HG03469 (cell line): ENCODE results near the gene ASB5.
A peak's percentile ranks its signal among the peaks of the same experiment; 100 is the strongest.
"Not testable (repeated sequence)": the region's sequence is repeated elsewhere in the genome, so short reads cannot be mapped to it uniquely, and the experiment has no call there.

Experiments used
- ATAC-seq: cut with Tn5 transposase; IDR thresholded peaks from one replicate; pipeline ENCODE4 v1.9.1; 2021; ENCODE audit warnings: mild to moderate bottlenecking, moderate library complexity, moderate number of reproducible peaks; ENCODE audit not compliant: unreplicated experiment

The ASB5 gene, protein sequence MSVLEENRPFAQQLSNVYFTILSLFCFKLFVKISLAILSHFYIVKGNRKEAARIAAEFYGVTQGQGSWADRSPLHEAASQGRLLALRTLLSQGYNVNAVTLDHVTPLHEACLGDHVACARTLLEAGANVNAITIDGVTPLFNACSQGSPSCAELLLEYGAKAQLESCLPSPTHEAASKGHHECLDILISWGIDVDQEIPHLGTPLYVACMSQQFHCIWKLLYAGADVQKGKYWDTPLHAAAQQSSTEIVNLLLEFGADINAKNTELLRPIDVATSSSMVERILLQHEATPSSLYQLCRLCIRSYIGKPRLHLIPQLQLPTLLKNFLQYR

DNA sequence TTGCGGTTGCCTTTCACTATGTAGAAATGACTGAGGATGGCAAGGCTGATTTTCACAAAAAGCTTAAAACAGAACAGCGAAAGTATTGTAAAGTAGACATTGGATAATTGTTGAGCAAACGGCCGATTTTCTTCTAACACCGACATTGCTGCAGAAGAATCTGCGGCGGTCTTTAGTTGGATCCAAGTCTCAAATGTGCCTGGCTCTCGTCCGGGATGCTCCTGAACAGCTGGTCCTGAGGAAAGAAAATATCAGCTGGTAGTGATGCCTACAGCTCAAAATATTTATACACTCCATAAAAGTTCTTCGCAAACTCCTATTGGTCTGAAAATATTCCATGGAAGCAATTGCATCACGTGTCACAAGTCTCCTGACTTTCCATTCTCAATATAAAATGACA is at the start of gene ASB5:
Gene ASB5 (minus strand): TSS at position 260 of the 400 bp plus-strand sequence. CDS start 114 bp downstream, at position 146.
- no peak for ATAC-seq

DNA sequence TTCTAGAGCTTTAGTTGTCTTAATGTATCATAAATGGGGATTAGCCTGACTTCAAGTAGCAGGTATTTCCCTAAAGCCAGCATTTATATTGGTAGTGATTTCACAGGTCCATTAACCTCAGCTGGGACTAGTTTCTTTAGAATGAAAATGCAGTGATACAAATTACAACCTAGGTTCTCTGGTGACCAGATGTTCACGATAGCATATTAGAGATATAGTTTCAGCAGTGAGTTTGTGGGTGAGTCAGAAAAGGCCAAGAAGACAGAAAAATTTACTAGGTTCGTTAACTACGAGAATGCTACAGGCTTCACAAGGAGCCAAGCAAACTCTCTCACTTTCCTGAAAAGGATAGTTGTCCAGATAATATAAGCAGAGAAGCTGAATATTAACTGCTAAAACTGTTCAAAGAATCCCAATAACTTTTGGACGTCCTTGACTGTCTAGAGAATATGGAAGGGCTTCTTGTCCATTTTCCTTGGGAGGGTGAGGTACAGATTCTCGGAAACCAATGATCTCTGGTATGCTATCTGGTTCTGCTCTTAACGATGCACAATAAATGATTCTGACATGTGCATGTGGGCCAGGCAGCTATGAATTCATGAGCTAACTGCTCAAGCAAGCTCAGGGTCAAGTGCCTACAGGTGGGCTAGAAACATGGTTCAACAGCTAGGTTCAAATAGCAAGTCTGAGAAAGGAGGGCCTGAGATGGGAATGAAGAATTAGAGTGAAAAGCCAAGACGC is 44.7 kb upstream of the ASB5 start:
- no peak for ATAC-seq

DNA sequence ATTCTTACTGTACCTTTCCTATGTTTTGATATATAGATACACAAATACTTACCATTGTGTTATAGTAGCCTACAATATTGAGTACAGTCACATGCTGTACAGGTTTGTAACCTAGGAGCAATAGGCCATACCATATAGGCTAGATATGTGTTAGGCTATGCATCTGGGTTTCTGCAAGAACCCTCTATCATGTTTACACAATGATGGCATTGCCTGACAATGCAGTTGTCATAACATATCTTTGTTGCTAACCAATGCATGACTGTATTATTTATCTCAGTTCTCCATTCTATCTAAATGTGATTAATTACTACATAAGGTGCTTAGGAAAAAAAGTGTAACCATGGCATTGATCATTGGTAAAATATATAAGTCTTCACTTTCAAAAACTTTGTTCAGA is 40.8 kb upstream of the ASB5 start:
- ATAC-seq: no peak

GRCh38 chr4:176309046-176309445 is 40.0 kb upstream of the ASB5 start:
- ATAC-seq: peak; percentile 99

DNA sequence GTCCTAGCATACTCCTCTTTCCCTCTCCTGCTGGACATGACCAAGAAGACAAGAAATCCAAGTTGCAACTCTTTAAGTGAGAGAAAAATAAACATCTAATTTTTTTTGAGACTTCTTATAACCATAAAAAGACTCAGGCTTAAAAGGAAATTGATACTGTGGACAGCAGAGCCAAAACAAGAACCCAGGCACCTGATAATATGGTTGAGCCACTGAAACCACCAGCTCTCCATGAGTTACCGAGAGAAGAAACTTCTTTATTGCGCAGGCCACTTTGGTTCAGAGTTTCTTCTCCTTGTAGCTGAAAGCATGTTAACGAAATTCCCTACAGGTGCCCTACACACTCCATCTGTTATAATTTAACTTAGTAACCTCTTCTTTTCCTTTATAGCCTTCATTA is 39.4 kb upstream of the ASB5 start:
- ATAC-seq: peak; percentile 27

GRCh38 chr4:176307666-176307930 is 38.6 kb upstream of the ASB5 start:
- no peak for ATAC-seq

DNA sequence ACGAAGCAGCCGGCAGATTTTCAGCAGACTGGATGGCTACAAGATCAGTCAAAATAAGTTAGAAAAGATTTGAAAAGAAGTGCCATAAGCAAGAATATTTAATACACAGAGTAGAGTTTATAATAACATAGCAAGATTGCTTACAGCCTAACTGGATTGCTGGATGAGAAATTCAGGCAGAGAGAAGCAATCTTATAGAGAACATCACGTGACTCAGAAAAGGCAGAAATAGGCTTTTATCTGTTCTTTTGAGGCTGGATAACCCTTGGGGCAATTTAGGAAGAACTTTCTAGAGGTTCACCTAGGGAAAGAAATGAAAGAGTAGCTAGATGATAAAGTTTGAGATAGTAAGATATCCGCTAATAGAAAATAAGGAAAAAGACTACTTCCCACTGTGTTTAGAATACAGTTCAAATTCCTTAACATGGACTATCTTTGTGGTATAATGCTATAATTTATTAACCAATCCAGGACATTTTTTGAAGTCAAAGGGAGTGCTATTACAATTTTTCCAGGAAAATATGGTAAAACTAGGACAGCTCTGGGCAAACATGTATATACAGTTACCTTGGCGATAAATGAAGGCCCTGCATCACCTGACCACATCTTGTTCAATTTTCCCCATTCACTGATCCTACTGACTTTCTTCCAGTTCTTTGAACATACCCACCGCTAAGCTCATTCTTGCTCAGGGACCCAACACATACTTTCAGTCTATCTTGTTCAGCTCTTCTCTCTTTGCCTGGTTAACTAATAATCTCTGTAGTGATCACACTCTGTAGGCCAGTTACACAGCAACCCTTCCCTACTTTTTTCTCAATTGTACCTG is 38.0 kb upstream of the ASB5 start:
- no peak for ATAC-seq

- no peak for ATAC-seq
Observed at GRCh38 chr4:176303938-176304337, 34.9 kb upstream of the ASB5 start.

- ATAC-seq: no peak
Observed at GRCh38 chr4:176302283-176303275, 33.6 kb upstream of the ASB5 start.

DNA sequence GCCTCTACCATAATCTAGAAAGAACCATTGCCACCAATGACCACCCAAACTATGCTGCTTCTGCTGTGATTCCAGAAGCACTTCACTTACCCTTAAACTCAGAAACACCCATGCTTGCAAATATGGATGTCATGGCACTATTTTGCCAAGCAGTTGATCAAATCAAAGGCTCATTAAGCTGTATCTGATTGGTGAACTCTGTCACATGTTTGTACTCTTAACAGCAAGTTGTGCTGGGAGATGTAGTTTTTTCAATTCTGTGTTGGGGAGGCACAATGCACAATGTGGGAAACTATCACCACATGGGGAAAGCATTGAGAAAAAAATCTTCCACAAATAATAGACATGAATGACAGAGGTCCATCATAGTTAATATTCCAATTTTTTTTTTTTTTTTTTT is 31.5 kb upstream of the ASB5 start:
- ATAC-seq: no peak

DNA sequence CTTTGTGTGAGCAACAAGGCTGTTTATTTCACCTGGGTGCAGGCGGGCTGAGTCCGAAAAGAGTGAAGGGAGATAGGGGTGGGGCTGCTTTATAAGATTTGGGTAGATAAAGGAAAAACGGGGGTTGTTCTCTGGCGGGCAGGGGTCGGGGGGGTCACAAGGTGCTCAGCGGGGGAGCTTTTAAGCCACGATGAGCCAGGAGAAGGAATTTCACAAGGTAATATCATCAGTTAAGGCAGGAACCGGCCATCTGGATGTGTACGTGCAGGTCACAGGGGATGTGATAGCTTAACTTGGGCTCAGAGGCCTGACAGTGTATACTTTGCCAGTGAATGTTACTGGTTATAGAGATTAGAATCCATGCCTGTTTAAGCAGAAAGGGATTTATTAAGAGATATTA is 31.0 kb upstream of the ASB5 start:
- no peak for ATAC-seq

DNA sequence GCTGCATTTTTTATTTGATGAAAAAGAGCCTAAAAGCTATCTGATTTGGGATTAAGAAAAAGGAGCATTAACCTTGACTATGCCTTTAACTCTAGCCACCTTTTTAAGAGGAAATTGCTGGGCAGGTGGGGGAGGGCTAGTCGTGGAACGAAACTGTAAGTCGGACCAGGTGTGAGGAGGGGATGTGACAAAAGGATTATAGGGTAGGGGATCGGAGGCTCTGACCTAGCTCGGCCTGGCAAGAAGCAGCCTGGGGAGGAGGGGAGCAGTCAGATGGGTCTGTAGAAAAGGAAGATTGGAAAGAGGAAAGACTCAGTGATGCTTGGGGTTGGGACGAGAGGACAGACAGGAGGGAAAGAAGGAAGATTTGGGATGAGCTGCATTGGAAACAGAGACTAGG is 29.6 kb upstream of the ASB5 start:
- no peak for ATAC-seq

DNA sequence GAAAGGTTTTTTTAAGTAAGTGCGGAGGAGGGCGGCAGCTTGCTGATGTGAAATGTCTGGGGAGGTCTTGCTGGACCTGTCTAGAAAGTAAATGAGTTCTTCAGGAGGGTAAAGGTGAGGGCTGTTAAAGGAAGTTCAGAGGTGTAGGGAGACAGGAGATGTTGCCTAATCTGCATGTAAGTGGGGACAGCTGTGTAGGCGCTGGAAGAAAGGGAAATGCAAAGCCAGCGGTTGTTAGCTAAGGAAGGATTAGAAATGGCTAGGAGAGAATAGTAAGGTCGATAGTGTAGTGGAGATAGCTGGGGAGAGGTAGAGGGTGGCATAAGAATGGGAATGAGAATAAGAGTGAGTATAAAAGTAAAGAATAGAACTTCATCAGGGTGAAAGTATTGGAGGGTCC is 26.9 kb upstream of the ASB5 start:
- ATAC-seq: not testable (repeated sequence)

DNA sequence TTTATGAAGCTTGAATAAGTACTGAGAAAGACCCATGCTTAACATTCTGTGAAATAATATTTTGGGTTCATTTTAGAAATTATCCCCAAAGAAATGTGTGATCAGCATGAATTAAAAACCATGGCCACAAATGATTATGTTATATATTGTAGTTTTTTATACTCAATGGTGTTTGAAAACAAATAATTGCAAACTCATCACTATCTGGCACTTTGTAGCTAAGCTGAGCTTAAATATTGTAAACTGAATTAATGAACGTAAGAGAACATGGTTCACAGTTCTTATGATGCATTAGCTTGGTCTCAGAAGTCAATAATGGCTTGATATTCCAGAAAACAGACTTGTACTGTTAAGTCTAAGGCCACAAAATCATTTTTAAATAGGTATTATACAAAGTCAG is 24.6 kb upstream of the ASB5 start:
- no peak for ATAC-seq

GRCh38 chr4:176292920-176293319 is 23.9 kb upstream of the ASB5 start:
- ATAC-seq: no peak

DNA sequence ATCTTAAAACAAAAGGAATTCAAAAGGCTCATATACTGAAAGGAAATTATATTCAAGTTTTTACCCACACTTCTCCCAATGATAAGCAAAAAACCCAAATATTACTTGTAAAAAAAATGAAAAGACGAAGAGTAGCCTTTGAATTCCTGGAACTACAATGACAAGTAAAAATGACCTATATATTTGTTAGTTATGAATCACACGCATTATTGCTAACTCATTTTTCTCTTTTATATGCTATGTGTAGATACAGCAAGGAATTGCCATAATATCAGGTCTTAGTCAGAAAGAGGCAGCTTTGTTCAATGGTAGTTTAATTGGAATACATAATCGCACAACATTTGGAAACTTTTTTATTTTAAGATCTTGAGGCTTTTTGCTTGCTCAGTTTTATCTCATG is 22.7 kb upstream of the ASB5 start:
- ATAC-seq: no peak

DNA sequence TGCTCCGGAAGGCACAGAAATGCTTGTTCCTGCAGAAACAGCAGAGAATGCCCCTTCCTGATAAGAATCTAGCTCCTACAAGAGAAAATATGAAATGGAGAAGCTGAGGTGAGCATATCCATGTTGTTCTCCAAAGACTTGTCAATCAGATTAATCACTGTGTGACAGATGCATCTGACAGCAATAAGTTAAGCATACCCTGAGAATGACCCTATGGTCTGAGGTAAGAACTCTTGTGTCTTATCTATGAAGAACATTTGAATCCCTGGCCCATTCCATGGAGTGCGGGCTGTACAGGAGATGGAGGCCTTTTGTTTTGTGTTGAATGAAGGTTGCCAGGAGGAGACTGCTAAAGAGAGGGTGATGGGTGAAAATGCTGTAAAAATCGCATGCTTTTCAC is 21.5 kb upstream of the ASB5 start:
- ATAC-seq: no peak

DNA sequence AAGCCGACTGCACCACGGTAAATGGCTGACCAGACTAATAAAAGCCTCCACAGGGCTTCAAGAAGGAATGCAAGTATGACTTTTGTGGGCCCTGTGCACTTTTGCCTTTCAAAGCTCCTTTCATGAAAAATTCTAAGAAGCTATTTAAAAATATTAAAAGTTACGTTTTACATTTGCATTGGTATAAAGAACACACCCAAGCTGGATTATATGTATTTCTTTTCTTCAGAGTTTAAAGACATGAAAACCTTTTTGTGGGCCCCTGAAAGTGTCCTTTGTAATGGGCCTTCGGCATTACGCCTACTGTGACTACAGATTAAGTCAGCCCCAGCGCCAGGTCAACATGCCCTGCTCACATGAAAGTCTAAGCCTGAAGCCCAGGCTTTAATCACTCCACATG is 20.5 kb upstream of the ASB5 start:
- no peak for ATAC-seq

DNA sequence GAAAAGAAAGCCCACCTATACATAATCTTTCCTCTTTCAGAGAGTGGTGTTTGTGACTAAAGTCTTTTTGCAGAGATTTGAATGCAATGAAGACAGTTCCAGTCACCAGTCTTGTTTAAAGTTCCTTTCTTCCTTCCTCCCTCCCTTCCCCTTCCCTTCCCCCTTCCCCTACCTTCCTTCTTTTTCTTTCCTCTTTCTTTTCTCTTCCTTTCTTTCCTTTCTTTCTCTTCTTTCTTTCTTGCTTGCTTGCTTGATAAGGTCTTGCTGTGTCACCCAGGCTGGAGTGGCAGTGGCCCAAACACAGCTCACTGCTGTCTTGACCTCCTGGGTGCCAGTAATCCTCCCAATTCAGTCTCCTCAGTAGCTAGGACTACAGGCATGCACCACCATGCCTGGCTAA is 19.0 kb upstream of the ASB5 start:
- no peak for ATAC-seq

- no peak for ATAC-seq
Observed at GRCh38 chr4:176287546-176287945, 18.5 kb upstream of the ASB5 start.

- ATAC-seq: no peak
Observed at GRCh38 chr4:176286728-176287127, 17.7 kb upstream of the ASB5 start.
